GM11168 (cell line): ENCODE results near the gene TTC17.
"Not testable (repeated sequence)": the region's sequence is repeated elsewhere in the genome, so short reads cannot be mapped to it uniquely, and the experiment has no call there.

Experiments
- in situ Hi-C: fragments of 300-500 bp; cut with MboI; formaldehyde crosslinking; loops from one replicate; pipeline ENCODE4 v1.12.0; 2022; ENCODE audit warnings: low sequenced_read_pairs; ENCODE audit not compliant: unreplicated experiment

The TTC17 gene

DNA sequence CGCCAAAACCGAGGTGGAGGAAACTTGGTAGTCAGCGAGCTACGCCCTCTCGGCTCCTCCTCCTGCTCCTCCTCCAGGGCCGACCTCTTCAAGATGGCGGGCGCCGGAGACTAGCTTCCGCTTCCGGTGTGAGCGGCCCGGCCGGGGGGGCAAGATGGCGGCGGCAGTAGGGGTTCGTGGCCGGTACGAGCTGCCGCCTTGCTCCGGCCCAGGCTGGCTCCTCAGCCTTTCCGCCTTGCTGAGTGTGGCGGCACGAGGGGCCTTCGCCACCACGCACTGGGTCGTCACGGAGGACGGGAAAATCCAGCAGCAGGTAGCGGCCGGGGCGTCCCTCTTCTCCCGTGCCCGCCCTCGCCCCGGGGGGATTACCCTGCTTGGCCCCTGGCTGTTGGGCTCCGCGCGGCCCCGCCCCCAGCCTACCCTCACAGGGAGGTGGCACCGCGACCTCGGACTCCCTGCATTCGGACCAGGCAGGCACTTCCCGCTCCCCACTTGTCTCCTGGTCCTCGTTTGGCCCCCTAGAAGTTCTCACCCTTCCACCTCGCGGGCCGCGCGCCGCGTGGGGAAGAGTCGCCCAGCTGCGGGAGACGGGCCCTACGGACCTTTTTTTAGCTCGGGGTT is at the start of gene TTC17:
TTC17 (plus strand) TSS at position 120 of the 621 bp plus-strand sequence; CDS start at position 155, 35 bp downstream.
- in situ Hi-C loops: loop anchor here (5.0 kb wide), 1 partner anchor 37 kb away; no protein-coding TSS in a partner anchor

DNA sequence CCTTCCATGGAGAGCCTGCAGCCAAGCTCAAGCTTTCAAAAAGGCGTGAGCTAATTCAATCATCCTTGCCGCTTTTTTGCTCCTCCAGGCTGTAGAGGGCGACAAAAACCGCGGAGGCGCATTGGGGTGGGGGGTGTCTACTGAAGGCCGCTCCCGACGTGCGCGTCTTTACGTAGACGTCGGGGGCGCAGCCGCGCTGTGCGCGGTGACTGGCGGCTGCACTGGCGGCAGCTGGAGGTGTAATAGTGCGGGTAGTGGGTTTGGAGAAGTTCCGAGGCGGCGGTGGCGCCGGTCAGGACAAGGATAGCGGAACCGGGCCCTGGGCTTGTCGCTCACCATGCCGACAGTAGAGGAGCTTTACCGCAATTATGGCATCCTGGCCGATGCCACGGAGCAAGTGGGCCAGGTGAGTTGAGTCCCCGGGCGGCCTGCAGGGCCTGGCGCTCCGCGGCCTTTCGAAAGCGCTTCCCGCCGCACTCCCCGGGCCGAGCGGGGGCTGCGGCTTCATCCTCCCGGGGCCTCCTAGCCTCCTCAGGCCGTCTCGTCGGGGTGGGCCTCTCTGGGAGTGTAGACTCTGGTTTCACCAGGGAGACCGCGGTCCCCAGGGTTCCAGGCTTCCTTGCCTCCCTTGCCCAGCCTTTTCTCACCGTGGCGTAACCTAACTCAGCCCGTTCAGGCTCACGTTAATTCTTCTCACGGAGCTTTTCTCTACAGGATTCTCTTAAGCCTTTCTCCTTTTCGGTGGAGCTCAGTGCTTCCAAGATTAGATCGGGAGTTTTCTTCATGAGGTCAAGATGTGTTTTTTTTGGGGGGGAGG is 46.7 kb upstream of the TTC17 start, which contains the start of gene API5:
API5 (plus strand) TSS at position 206 of the 817 bp plus-strand sequence; CDS start at position 338, 132 bp downstream.
- in situ Hi-C loops: no loop called here

DNA sequence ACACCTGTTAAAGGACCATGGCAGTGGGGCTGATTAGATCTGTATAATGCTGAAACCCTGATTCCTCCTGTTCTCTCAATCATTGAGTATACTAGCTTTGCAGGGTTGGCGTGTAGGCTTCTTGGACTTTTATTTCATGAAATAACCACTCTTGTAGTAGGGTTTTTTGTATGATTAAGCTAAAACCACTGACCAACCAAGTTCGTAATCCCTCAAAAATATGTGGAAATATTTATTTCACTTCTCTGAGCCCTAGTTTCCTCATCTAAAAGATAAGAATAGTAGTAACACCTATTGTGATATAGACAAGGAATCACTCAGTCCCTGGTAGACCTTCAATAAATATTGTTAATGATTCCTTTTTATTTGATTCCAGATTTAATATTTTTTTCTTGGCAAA is 42.8 kb upstream of the TTC17 start:
- in situ Hi-C loops: no loop called here

GRCh38 chr11:43316451-43316850 is 42.3 kb upstream of the TTC17 start:
- in situ Hi-C loops: no loop called here

DNA sequence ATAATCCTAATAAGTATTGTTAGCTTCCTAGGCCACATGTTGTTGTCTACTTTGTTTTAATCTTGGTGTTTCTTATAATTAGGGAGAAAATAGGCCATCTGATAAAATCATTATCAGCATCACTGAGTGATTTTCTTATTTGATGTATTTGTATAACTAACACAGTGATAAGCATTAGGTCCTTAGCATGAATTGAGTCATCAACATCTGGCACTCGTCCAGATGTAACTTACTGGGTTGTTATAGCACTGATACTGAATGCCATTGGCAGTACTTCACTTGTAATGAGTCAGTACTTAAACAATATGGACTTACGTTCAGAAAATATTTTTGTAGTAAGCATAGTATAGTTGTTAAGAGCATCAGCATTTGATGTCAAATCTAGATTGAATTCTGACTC is 30.7 kb upstream of the TTC17 start:
- in situ Hi-C loops: no loop called here

DNA sequence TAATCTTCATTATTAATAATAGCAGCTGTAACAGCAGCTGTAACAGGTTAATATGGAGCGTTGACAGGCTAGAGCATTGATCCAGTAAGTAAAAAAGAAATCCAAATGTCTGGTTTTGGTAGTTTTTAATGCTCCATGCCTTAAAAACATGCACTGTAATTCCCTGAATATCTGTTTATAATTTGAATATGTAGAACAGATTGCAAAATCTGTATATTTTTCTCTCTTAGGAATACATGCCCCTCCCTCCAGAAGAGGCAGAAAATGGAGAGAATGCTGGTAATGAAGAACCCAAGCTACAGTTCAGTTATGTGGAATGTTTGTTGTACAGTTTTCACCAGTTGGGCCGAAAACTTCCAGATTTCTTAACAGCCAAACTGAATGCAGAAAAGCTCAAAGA is 30.2 kb upstream of the TTC17 start:
- in situ Hi-C loops: no loop called here

- in situ Hi-C loops: no loop called here
Measured at GRCh38 chr11:43341159-43341558, 17.6 kb upstream of the TTC17 start.

GRCh38 chr11:43351426-43351825 is 7.3 kb upstream of the TTC17 start:
- in situ Hi-C loops: not testable (repeated sequence)

DNA sequence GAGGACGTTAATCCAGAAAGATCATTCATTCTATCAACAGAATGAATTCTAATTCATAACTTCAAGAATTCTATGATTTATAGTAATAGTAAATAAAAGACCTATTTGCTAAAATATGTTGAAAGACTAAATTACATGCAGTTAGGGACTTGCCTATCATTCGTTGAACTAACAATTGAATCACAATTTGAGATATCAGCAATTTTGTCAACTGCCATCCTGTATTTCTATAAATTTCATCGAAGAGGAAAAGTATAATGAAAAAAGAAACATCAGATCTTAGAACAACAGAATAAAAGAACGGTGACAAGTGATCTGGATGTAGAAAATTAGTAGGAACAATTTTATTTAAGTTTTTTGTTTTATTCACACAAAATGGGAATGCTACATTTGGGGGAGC is 4.4 kb upstream of the TTC17 start:
- in situ Hi-C loops: no loop called here

DNA sequence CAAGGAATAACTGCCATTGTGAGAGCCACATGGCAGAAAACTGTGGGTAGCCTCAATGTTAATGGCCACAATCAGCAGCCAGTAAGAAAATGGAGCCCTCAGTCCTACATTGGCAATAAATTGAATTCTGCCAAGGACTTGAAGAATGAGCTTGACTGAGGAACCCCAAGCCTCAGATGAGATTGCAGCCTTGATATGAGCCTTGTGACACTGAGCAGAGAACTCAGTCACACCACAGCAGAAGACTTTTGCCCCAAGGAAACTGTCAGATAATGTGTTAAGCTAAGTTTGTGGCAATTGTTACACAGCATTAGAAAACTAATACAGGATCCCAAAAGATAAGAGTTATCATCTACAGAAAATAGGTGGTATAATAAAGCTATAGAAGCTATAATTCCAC is 2.4 kb upstream of the TTC17 start:
- in situ Hi-C loops: loop anchor here (5.0 kb wide), 1 partner anchor 34 kb away; no protein-coding TSS in a partner anchor

DNA sequence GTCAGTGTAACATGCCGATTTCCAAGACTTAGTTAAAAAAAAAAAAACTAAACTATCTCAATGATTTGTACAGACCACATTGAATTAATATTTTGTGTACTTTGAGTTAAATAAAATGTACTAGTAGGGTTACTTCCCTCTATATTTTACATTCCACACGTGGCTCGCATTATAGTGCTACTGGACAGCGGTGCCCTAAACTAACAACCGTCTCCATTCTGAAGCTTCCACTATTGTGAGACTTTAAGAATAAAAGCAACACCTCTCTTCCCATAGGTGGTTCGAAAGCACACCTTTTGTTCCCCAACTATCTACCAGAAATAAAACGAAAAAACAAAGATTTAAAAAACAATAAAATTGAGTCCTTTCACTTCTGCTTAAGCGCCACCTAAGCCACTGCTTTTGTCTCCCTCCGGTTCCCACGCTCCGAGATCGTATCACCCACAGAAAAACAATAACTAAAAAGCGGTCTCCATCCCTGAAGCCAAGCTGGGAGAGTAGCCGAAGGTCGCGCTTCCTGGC is 380 bp upstream of the TTC17 start:
- in situ Hi-C loops: loop anchor here (5.0 kb wide), 1 partner anchor 36 kb away; no protein-coding TSS in a partner anchor

GRCh38 chr11:43359422-43359818 is 700 bp downstream of the TTC17 start:
- in situ Hi-C loops: loop anchor here (5.0 kb wide), 1 partner anchor 37 kb away; no protein-coding TSS in a partner anchor

- in situ Hi-C loops: no loop called here
Measured at GRCh38 chr11:43360361-43361032, 1.8 kb downstream of the TTC17 start.

GRCh38 chr11:43366677-43367076 is 8.0 kb downstream of the TTC17 start:
- in situ Hi-C loops: no loop called here

DNA sequence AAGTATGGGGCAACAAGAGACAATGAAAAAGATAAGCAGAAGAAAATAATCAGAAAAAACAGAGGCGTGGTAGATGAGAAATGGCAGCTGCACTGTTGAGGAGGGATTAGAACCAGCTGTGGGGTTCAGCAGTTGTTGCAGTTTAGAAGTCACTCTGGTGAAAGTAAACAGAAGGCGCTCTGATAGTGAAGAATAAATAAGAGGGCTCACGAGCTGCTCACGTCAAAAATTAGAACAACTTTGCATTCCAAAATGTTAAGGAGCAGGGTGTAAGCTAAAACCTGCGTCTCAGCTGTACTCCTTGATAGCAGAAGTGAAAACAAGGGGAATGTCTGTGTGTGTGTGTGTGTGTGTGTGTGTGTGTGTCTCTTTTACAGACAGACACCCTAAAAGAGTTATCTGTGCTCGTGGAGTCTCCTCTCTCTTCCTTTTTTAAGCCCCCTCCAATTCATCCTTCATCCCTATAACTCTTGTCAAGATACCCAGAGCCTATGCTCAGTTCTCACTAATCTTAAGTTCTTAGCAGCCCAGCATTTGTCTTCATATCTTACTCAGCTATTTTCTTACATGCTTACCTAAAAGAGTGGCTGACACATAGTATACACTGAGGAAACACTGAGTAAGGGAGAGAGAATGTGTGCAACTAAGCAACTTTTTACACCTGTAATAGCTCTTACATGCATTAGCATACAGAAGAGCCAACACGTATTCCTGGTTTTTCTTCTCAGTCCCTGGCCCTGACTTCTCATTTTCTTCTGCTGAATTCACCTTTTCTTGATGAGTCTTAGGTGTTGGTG is 8.9 kb downstream of the TTC17 start:
- in situ Hi-C loops: no loop called here

- in situ Hi-C loops: no loop called here
Measured at GRCh38 chr11:43376065-43376464, 17.3 kb downstream of the TTC17 start.

- in situ Hi-C loops: no loop called here
Measured at GRCh38 chr11:43376594-43376993, 17.9 kb downstream of the TTC17 start.

- in situ Hi-C loops: no loop called here
Measured at GRCh38 chr11:43377389-43377788, 18.7 kb downstream of the TTC17 start.

DNA sequence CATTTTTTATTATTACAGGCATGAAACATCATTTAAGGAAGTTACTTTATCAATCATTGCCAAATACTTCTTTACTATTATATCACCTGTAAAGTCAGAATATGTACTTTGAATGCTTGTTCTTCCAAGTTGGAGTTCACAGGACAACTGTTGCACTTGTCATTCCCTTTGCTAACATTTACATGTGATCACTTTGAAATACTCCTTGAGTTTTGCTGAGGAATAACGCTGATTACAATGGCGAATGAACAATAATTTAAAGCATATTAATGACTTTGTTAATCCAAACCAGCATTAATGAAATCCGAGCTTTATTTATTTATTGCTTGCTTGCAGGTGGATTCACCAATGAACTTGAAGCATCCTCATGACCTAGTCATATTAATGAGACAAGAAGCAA is 20.2 kb downstream of the TTC17 start:
- in situ Hi-C loops: no loop called here

DNA sequence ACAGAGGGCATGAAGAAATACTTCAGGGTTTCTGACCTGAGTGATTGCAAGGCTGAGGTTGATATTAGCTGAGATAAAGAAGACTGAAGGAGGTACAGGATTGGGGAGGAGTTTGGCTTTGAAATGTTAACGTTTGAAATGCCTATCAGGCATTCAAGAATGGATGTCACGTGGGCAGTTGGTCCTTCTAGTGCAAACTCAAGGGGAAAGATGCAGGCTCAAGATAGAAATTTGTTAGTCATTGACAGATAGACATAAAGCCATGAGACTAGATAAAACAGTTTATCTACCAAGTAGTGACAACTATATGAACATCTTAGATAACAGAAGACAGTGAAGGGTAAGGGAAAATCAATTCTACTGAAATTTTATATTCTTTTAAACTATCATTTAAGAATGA is 23.1 kb downstream of the TTC17 start:
- in situ Hi-C loops: no loop called here
